GM21786 (cell line): ENCODE data around the gene MYO7B.

Experiments used
- ATAC-seq: cut with Tn5 transposase; IDR thresholded peaks from one replicate; pipeline ENCODE4 v1.9.1; 2021; ENCODE audit not compliant: unreplicated experiment

Gene MYO7B

DNA sequence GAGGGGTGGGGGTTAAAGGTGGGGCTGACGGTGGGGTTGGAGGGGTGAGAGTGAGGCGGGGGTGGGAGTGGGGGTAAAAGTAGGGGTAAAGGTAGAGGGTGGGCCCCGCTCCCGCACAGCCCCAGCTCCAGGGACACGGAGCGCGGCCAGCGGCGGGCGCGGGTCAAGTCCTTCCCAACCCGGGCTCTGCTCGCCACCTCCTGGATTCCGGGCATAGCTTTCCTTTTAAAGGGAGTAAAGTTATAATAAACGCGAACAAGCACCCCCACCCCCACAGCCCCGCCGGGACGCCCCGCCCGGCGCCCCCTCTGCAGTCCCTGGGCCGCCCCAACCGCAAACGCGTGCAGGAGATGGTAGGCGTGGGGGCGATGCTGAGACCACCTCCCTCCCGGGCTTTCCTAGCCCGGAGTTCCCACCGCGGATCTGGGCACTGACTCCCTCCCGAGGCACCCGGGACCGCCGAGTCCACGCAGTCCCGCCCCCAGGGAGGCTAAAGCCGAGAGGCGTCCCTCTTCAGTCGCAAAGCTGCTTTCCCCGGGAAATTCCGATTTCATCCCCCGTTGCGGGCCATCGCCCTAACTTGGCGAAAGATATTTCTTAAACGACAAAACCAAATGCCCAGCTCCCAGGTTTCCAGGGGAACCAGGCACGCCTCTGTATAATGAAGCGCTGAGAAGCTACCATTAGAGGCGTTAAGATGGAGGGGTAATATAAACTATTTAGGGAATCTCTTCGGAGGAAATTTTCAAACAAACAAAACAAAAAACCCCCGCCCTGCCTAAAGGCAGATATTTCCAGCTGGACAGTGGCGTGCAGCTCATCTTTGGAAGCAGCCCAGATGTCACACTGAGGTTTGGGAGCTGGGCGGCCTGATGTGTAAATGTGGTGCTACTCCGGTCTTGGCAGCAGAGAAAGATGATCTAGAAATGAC lies 140.1 kb downstream of the MYO7B start, which contains the start of gene LIMS2:
TSS of gene LIMS2 (minus strand) at position 200 of the 931 bp plus-strand sequence. CDS start 506 bp downstream, outside the sequence.
- ATAC-seq: no peak

- ATAC-seq: no peak
These were observed 141.4 kb downstream of the MYO7B start for GRCh38 chr2:127676906-127677305.

DNA sequence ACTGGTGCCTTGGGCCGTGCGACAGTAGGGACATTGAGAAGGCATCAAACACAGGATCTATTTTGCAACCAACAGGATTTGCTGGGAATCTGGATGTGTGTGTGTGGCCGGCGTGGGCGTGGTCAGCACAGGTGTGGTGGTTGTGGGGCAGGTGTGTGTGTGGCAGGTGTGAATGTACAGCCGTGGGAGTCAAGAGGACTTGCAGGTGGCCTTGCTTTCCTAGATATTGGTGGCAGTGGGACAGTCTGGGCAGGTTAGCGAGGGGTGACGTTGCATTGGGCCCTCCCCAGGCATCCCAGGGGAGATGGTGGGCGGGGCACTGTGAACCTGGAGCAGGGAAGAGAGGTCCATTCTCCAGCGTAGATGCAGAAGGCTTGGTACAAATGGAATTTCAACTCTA lies 143.0 kb downstream of the MYO7B start:
- no peak for ATAC-seq

DNA sequence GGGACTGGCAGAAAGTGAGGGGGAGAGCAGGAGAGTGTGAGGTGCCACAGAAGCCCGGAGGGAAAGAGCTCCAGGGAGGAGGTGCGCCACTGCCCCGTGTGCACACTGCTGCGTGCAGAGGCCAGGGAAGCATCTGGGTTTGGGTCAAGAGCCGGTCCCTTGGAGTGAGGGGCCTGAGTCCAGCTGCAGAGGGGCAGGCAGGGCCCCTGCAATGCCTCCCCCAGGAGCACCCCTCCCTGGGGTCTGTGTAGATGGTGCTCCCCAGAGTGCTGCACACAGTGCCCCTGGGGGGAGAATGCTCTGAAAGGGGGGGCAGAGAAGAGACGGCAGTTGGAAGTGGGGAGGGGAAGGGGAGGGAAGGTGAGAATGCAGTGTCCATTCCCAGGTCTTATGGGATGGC lies 143.5 kb downstream of the MYO7B start:
- no peak for ATAC-seq

DNA sequence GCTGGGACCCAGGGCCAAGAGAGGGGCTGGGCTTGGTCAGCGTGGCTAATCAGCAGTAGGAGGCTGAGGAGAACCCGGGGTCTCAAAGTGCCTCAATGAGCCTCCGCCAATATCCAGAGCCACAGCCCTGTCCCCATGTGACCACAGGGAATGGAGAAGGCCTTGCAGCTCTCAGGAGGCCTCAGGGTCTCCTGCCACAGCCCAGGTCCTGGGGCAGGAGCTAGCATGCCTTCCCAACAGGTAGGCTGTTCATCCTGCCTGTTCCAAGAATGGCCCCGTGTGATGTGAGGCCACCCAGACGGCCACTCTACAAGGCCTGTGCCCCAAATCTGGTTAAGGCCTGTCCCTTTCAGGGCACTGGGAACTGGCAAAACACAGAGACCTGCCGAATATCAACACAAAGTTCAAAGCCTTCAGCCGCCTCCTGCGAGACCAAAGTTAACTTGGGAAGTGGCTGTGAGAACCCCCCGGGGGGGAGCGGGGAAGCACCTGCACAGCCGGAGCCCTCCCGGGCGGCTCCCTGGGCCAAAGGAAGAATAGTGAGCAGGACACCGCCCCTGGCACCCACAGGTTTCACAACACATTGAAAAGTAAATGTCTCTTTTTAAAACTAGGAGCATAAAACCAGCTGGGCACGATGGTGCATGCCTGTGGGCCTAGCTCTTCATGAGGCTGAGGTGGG lies 144.3 kb downstream of the MYO7B start:
- ATAC-seq: no peak

GRCh38 chr2:127680706-127681287 lies 145.3 kb downstream of the MYO7B start:
- no peak for ATAC-seq

DNA sequence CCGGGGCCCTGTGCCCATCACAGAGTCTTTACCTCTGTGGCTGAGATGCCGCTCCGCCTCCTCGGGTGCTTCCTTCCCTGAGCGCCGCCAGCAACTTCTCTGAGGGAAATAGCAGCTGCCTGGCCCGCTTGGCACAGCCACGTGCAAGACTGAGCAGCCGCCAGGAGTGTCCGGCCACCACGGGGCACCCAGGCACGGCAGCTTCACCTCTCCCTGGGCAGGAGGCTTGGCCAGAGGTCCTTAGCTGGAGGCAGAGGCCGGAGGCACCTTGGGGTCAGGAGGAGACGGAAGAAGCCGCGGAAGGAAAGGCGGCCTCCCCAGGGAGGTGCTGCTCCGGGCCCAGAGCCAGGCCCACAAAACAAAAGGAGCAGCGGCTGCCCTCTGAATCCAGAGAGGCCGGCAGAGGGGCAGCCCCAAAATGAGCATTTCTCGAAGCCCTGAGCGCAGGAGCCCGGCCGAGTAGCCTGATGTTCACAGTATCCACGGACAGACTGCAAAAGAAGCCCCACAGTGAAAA lies 145.9 kb downstream of the MYO7B start:
- ATAC-seq: no peak

GRCh38 chr2:127681976-127682857 lies 146.7 kb downstream of the MYO7B start:
- no peak for ATAC-seq

- no peak for ATAC-seq
These were observed 147.6 kb downstream of the MYO7B start for GRCh38 chr2:127683056-127683455.

DNA sequence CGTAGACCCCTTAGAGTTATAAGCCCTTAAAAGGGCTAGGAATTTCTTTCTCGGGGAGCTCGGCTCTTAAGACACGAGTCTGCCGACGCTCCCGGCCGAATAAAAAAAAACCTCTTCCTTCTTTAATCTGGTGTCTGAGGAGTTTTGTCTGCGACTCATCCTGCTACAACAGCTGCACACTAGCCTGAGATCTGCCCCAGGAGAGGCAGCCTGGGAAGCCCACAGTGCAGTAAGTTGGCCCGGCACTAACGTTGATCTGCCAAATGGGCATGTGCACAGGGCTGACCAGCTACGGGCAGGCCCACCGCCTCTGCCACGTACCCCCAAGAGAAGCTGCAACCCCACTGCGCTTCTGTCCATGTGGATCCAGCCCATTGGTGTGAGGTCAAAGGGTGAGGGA lies 148.3 kb downstream of the MYO7B start:
- no peak for ATAC-seq

DNA sequence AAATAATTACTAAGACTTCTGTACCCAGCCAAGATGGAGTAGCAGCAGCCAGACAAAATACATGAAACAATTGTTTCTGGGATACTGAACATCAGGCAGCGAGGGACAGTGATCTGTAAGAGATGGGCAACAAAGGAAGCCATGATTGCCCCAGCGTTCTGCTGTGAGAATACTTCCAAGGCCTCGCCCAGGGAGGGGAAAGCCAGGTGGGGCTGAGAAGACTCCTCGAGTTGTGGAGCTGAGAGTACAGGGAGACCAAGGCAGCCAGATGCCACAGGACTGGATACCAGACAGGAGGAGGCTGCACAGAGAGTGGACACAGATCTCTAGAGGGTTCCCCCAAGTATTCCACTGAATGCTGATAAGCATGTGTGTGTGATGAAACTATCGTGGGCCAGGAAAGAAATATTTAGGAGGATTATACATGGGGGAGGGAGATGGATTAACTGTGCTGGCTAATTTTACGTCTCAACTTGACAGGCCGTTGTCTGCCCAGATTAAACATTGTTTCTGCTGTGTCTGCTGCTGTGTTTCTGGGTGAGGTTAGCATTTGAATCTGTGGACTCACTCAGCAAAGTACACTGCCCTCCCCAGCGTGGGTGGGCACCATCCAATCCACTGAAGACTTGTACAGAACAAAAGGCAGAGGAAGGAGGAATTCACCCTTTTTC lies 150.1 kb downstream of the MYO7B start:
- no peak for ATAC-seq
